ENCODE results near the gene PTPRM.
"Not testable (repeated sequence)": the region's sequence is repeated elsewhere in the genome, so short reads cannot be mapped to it uniquely, and the experiment has no call there.

Gene PTPRM

GRCh38 chr18:7729868-7730267, 162.8 kb downstream of the PTPRM start:
- no peak for DNase-seq

- no peak for DNase-seq
These were observed 163.6 kb downstream of the PTPRM start for GRCh38 chr18:7730682-7731081.

- no peak for DNase-seq
These were observed 166.5 kb downstream of the PTPRM start for GRCh38 chr18:7733642-7734041.

DNA sequence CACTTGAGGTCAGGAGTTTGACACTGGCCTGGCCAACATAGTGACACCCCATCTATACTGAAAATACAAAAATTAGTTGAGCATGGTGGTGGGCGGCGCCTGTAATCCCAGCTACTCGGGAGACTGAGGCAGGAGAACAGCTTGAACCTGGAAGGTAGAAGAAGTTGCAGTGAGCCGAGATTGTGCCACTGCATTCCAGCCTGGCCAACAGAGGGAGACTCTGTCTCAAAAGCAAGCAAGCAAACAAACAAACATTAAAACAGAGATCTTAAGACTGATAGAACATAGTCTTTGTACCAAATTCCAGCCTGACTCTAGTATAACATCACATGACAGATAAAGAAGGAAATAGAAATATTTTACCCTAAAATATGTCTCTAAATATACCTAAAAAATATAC, 168.1 kb downstream of the PTPRM start:
- no peak for DNase-seq

DNA sequence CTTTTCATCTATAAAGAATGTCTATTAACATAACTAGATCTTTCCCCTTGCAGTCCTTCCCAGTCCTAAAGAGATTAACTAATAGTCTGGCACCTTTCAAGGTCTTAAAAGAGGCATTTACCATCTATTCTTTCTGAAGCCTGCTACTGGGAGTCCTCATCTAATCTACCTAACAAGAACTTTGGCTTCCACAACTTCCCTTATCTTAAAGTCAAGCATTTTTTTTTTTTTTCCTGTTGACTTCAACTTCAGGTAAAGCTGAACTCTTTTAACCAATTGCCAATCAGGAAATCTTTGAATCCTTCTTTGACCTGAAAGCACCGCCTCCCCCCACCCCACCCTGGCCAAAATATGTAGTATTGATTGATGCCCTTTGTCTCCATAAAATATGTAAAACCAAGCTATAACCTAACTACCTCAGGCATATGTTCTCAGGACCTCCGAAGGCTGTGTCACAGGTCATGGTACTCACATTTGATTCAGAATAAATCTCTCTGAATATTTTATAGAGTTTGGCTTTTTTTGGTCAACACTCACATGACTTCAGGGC, 168.6 kb downstream of the PTPRM start:
- DNase-seq: no peak

GRCh38 chr18:7736526-7736925, 169.4 kb downstream of the PTPRM start:
- DNase-seq: not testable (repeated sequence)

GRCh38 chr18:7737550-7737949, 170.4 kb downstream of the PTPRM start:
- no peak for DNase-seq

DNA sequence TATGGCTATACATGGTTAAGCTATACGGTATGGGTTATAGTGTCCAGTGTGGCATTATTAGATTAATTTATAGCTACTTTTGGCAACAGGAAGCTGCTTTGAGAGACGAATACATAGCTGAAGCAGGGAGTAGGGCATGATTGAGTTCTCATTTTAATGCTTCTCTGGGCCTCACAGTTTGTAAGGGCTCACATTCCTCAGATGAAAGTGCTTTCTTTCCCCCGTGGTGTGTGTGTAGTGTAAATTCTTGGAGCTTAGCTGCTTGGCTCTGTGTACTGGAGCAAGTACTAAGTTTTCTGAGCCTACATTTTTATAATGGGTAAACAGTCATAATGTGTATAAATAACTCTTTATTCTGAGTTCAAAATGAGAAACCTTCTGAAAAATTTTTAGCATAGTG, 173.7 kb downstream of the PTPRM start:
- DNase-seq: no peak

DNA sequence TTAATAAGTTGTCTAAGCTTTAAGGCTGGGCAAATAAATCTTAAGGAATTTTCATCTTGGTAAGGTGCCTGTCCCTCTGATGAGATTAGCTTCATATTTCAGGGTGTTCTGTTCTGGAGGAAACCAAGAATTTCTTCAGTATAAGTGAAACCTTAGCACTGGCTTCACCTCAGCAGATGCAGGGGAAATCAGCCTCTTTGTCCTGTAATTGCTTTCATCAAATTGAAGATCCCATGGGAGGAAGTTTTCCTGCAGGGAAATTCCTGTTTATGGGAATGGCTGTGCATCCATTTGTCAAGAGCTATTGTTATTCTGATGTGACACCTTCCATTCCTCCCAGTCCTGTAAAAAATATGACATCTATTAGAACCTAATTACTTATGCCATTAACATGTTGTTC, 174.5 kb downstream of the PTPRM start:
- DNase-seq: no peak

GRCh38 chr18:7742224-7742623, 175.1 kb downstream of the PTPRM start:
- DNase-seq: no peak

DNA sequence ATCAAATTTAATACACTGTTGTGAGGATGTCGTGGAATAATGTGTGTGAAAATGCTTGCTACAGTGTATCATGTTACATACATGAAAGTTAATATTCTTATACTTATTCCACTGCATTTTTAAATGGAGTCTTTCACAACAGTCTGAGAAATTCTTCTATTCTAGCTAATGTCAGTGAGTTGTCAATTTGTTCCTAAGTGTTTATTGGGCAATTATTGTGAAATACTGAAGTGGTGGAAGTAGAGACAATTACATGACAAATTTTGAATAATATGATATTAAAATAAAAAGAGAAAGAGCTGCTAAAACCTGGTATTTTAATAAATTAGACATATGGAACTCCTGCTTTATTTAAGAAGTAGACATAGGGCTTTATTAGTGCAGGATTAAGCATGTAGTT, 176.1 kb downstream of the PTPRM start:
- no peak for DNase-seq

DNA sequence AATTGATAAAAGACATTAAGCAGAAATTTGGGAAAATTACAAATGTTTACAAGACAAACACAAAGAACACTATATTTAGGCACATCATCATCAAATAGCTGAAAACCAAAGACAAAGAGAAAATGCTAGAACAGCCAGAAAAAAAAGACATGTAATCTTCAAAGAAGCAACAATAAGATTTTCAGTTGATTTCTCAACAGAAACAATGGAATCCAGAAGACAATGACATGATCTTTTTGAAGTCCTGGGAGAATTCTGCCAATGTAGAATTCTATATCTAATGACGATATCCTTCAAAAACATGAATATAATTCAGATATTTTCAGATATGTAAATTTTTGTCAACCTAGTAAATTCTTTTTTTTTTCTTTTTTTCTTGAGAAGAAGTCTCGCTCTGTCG, 179.0 kb downstream of the PTPRM start:
- no peak for DNase-seq

- DNase-seq: no peak
These were observed 181.3 kb downstream of the PTPRM start for GRCh38 chr18:7748251-7749007.

DNA sequence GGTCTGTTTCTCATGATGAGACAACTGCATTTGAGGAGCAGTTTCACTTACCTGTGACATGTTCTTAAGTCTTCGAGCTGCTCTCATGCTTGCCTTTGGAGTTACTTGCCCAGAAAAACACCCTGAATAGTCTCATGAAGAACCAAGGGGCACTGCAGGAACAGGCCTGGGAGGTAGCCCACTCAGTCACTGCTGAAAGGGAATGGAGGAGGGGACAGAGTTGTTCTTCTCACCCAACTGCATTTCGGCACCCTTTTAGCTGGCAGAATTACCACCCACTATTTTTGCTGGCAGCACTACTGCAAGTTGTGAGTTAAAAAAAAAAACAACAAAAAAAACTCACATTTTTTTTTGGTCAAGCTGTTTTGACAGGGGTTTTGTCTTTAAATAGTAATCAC, 181.9 kb downstream of the PTPRM start:
- DNase-seq: no peak

- no peak for DNase-seq
These were observed 182.4 kb downstream of the PTPRM start for GRCh38 chr18:7749510-7749981.

GRCh38 chr18:7750095-7750663, 183.1 kb downstream of the PTPRM start:
- no peak for DNase-seq

GRCh38 chr18:7750966-7751365, 183.8 kb downstream of the PTPRM start:
- DNase-seq: no peak

DNA sequence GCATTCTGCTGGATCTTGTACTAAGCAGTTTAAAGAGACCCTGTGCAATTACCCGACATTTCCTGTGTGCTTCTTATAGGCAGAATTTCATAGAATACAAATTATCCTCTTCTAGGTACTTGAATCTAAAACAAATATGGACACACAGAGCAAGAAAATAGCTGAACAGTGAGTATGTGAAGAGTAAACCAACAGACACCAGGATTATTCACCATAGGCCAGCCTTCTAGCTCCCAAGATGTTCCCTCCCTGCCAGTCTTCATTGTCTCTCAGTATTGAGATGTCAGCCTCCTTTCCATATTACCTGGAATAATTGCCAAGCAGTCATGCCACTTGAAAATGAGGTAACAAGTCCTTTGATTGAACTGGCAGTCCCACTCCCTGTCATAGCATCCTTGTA, 187.1 kb downstream of the PTPRM start:
- no peak for DNase-seq

DNA sequence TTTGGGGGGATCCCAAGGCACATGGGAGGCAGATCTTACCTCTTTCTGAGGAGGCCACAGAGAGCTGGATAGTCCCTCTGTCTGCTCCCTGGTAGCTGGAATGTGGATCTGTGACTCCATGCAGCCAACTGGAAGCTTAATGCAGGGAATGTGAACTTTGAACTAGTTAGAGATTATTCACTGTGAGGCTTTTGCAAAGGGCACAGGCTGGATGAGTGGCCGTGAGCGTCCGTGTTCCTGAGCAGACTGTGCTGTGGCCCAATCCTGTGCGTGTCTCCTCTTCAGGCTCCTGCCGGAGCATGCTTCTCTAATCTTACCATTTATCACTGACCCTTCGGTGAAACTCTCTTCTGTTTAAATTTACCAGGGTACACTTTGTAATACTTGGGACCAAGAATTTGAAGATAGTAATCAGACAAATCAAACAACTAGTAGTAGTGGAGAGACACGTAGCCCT, 187.6 kb downstream of the PTPRM start:
- DNase-seq: no peak

DNA sequence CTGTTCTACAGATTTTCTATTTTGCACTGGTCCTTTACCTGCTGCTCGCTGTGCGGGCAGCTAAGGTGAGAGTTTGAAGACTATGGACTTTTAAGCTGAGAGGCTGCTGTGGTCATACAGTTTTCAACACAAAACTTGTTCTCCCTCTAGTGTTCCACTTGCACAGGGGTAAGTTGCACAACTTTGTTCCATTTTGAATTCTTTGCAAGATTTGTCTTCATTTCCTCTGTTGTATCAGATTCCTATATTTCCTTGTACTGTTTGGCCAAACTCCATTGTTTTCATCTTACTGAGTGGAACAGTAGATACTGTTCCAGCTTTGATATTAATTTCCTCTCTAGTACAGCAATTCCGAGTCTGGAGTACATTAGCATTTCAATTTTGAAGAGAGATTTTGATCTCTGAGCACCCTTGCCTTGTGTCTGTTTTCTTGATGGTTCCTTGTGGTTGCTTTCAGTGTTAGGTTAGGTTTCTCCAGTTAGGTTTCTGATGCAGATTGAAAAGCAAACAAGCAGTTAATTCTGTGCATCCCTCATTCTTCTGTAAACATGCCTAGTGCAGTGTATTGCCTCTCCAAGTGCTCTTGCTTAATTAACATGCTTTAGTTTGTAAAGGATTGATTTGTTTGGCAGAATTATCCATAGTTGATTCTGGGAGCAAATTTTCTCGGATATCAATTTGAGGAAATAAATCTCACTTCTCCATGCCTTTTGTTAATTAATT, 188.8 kb downstream of the PTPRM start:
- no peak for DNase-seq

- DNase-seq: no peak
These were observed 190.1 kb downstream of the PTPRM start for GRCh38 chr18:7757175-7757574.

DNA sequence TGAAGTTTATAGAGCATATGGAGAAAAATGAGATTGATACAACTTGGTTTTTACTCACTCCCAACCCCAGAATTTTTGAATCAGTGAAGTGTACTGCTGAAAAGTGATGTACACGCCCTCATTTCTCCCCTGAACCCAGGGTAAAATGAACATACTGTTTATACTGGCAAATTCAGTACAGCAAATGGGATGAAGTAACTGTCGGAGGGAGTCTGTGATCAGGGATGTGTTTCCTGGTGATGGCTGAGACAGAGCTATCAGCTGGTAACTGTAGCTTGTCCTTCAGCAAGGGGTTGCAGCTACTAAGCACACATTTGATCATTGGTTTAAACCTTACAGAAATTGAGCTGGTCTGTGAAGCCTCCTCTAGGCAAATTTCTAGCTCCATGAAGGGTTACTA, 191.6 kb downstream of the PTPRM start:
- DNase-seq: no peak

All from CD4-positive, alpha-beta T cell treated with Interleukin-10 for 1 hour (primary cell).